ENCODE results near the gene GEMIN7.

The GEMIN7 gene

DNA sequence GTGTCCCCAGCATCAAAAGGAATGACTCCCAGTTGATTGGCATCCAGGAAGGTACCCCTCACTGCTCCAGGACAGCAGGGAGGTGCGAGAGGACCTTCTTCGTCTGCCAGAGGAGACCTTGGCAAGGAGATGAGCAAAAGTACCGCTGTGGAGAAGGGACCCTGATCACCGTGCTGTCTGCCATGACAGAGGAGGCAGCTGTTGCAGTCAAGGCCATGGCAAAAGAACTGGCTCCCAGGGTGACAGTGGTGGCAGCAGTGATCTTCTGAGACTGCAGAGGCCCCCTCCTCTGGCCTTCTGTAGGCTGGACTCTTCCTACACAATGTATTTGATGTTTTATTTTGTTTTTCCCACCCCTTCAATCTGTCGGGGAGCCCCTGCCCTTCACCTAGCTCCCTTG is 49.7 kb downstream of the GEMIN7 start:
- DNase-seq (ENCODE audit: low spot score): no peak

DNA sequence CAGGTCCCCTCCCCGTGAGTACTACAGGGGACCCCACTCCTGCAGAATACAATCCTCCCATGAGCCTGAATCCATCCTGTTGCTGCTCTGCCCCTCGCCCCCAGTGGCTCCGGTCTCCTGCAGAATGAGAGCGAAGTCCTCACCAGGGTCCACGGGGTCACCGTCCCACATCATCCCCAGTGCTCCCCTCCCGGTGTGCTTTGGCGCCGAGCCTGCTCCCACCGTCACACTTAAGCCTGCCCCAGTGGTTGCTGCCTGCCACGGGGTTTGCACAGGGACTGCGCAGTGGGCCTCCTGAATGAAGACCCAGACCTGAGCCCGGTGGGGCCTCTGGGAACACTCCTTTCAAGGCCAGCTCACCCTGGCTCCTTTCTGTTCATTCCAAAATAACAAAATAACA is 51.2 kb downstream of the GEMIN7 start:
- no peak for DNase-seq (ENCODE audit: low spot score)

DNA sequence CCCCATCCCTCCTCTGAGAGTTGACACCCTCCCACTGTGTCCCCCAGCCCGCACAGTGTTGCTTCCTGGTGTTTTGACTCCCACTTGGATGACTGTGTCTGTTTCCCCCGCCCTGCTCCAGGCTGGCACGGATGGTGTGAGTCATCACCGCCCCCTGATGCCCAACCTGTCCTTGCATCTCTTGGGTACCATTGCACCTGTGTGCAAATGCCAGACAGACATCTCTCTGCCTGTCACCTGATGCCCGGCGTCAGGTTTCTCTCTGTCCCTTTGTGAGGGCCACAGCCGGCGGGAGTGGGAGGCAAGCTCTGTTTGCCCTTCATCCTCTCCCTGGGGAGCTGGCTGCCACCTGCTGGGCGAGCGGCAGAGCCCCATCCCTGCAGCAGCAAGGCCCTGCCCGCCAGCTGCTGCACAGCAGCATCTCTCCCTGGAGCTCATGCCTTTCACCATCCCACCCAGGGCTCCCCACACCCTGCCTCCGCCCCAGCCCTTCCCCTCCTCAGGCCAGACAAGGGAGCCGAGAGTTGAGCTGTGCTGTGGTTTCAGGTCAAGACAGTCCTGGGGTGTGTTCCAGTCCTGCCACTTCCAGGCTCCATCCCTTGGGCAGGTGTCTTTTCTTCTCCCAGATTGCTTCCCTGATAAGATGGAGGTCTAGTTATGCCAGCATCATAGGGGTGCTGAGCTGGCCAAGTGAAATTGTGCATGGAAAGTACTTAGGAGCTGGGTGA is 52.0 kb downstream of the GEMIN7 start:
- DNase-seq (ENCODE audit: low spot score): no peak

DNA sequence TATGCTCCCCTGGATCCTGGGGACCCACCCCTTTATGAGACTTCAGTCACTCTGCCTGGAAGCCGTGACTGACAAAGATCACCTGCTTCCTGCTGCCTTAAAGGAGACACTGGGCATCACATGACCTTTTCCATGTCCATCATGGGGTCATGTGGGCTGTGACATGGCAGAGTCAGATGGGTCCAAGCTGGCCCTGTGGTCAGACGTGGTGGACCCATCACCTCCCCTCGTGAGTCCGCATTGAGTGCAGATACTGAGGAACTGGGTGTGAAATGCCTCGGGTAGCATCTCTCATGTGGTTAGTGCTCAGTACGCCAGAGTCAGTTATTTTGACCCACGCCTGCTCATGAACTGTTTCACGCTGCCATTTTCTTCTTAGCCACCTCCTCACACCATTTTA is 54.6 kb downstream of the GEMIN7 start:
- DNase-seq (ENCODE audit: low spot score): no peak

DNA sequence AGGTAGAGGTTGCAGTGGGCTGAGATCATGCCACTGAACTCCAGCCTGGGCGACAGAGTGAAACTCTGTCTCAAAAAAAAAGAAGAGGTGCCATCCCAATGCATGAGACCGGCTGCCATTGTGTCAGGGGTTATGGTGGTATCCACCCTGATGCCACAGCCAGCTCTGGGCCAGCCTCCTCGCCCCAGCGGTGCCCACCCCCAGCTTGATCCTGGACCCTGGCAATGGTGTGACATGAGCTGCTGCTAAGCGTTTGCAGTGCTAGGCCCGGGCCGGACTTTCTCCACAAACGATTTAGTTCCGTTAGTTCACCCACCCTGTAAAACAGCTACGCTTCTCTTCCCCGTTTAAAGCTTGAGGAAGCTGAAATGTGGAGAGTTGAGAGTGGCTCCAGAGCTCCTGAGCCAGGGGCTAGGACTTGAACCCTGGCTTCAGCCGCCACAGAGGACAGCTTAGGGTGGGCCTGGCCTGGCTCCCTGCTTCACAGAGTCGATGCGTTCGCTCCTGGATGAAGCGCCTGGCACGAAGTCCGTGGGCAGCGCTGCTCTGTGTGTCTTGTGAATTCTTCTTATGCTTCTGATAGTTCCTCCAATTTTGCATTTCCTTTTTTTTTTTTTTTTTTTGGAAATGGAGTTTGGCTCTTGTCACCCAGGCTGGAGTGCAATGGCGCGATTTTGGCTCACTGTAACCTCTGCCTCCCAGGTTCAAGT is 56.3 kb downstream of the GEMIN7 start:
- no peak for DNase-seq (ENCODE audit: low spot score)

- no peak for DNase-seq (ENCODE audit: low spot score)
Measured at GRCh38 chr19:45136507-45137178, 57.6 kb downstream of the GEMIN7 start.

DNA sequence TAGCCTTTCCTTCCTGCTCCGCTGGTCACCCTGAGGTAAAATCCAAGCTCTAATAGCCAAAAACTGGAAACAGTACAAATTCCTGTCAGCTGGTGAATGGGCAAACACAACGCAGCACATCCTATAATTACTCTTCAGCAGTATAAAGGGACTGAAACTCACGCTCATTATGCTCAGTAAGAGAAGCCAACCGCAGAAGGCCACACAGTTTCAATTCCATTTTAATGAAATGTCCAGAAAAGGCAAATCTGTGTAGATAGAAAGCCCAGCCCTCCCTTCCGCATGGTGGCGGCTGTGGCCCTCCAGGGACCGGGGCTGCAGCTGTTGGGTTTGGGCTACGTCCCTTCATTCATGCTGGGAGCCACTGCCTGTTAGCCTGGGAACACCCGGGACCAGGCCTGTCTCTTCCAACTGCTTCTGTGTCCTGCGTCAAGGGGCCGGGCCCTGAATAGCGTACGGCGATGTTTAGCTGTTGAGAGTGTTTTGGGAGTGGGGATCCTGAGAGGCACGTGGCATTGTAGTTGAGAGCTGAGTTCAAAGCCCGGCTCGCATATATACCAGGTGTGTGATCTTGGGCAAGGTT is 58.2 kb downstream of the GEMIN7 start:
- no peak for DNase-seq (ENCODE audit: low spot score)

DNA sequence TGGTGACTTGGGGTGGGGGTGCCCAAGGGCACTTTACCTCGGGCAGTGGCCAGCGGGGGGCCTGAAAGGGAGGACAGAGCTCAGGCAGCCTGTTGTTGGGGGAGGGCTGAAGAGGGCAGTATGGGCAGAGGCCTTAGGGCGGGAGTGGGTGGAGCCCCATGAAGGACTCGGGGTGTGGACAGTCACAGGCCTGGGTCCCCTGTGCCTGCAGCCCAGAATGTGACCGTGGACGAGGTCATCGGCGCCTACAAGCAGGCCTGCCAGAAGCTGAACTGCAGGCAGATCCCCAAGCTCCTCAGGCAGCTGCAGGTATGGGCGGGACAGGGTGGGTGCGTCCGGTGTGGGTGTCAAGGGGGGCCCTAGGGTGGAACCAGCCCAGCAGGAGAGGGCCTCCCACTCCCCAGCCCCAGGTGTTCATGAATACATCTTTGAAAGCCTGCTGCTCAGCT is 59.3 kb downstream of the GEMIN7 start:
- no peak for DNase-seq (ENCODE audit: low spot score)

GRCh38 chr19:45139286-45140143 is 60.5 kb downstream of the GEMIN7 start:
- DNase-seq (ENCODE audit: low spot score): no peak

DNA sequence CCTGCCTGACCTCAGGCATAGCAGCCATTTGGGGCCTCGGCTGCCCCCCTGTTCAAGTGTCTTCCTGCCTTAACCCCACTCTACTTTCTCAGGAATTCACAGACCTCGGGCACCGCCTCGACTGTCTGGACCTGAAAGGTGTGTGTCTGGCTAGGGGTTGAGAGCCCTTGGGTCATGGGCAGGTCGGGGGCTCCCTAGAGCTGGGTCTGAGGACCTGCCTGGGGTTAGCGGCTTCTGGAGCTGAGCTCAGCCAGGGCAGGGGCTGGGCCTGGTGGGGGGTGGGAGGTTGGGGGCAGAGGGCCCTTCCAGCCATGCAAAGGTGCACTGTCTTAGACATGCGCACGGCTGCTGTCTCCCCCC is 61.1 kb downstream of the GEMIN7 start:
- no peak for DNase-seq (ENCODE audit: low spot score)

DNA sequence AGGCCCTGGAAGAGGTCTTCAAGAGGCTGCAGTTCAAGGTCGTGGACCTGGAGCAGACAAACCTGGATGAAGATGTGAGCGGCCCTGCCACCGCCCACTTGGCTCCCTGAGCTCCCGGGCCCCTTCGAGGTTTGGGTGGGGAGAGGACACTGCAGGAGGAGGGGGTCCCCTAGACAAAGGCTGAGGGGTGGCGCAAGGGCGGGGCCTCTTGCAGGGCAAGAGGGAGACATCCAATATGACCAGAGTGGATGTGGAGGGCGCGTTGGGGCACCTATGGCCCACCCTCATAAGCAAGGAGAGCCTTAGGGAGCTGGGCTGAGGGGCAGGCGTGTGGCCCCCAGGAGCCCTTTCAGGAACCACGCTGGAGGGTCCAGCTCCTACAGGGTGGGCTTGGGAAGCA is 61.5 kb downstream of the GEMIN7 start:
- DNase-seq (ENCODE audit: low spot score): no peak

All from pons (tissue), 1 donor.